Caco-2 (cell line): ENCODE measurements around the gene CAT. TPM values are rescaled to one million over a fixed set of nuclear protein-coding genes. Genes with fewer than 3 reads are reported as not detected.

ENCODE experiments used
- BruUV-seq: library from RNA; stranded (reverse); fragments of 400-500 nt; replicated peaks from 2 replicates; lab custom pipeline; 2021; lab: Mats Ljungman, UMichigan
- CTCF ChIA-PET: fragments of 300-600 bp; sonication (Branson Sonifier 250); formaldehyde crosslinking; loops from one replicate; lab custom pipeline; 2022; ENCODE audit warnings: antibody characterized with exemption; lab: Charles Lee
- POLR2A ChIA-PET: fragments of 300-600 bp; sonication (Branson Sonifier 250); formaldehyde crosslinking; loops from one replicate; lab custom pipeline; 2022; ENCODE audit warnings: antibody characterized with exemption; lab: Charles Lee
- DNase-seq, 2 experiments: peaks; one replicate each; pipeline versions ENCODE4 v3.0.0 to v3.0.0-alpha.2; 2020 to 2022
- H3K27me3 ChIP-seq: replicated peaks from 2 replicates; pipeline ENCODE4 v1.6.0; 2011; ENCODE audit warnings: low read length; ENCODE audit not compliant: control insufficient read depth, insufficient read depth
- H3K36me3 ChIP-seq: 2 replicates; pipeline ENCODE4 v1.5.1; 2011; ENCODE audit warnings: low read length; ENCODE audit not compliant: control insufficient read depth, insufficient read depth
- H3K4me1 ChIP-seq: fragments of 250-450 bp; sonication (Bioruptor Pico); 2 replicates; pipeline ENCODE4 v1.5.1; 2020; ENCODE audit warnings: mild to moderate bottlenecking
- H3K4me3 ChIP-seq: 2 replicates; pipeline ENCODE4 v1.5.1; 2011; ENCODE audit warnings: low read depth, mild to moderate bottlenecking, control low read depth, low read length
- H3K9me3 ChIP-seq: fragments of 250-450 bp; sonication (Bioruptor Pico); 2 replicates; pipeline ENCODE4 v1.5.1; 2020; ENCODE audit warnings: mild to moderate bottlenecking, moderate library complexity
- H3K27ac Mint-ChIP-seq: one replicate; pipeline ENCODE4 v1.8.0; 2022; ENCODE audit warnings: mixed read lengths; ENCODE audit not compliant: unreplicated experiment
- H3K27me3 Mint-ChIP-seq: one replicate; pipeline ENCODE4 v1.8.0; 2022; ENCODE audit warnings: mixed read lengths; ENCODE audit not compliant: insufficient read depth, unreplicated experiment
- H3K36me3 Mint-ChIP-seq: one replicate; pipeline ENCODE4 v1.8.0; 2022; ENCODE audit warnings: mild to moderate bottlenecking, mixed read lengths; ENCODE audit not compliant: insufficient read depth, unreplicated experiment
- H3K4me1 Mint-ChIP-seq: one replicate; pipeline ENCODE4 v1.8.0; 2022; ENCODE audit warnings: low read depth, mixed read lengths; ENCODE audit not compliant: unreplicated experiment
- H3K4me3 Mint-ChIP-seq: one replicate; pipeline ENCODE4 v1.8.0; 2022; ENCODE audit warnings: mild to moderate bottlenecking, moderate library complexity, mixed read lengths; ENCODE audit not compliant: unreplicated experiment
- H3K9me3 Mint-ChIP-seq: one replicate; pipeline ENCODE4 v1.8.0; 2022; ENCODE audit warnings: mixed read lengths; ENCODE audit not compliant: unreplicated experiment
- CTCF ChIP-seq, 2 experiments: fragments of 200-600 bp in 1 of 2; IDR thresholded peaks; 1 replicate in 1 of 2; 2 replicates in 1 of 2; pipeline versions ENCODE4 v1.5.1 to v1.8.0; 2011 to 2022; ENCODE audit warnings: antibody characterized with exemption in 1 of 2, control low read depth in 1 of 2, inconsistent platforms in 1 of 2, low read depth in 1 of 2, low read length in 1 of 2, mild to moderate bottlenecking in 1 of 2, moderate library complexity in 1 of 2; ENCODE audit not compliant: insufficient read depth in 1 of 2, severe bottlenecking in 1 of 2, unreplicated experiment in 1 of 2
- intact Hi-C: fragments of 100-400 bp; cut with micrococcal nuclease; formaldehyde crosslinking; loops from one replicate; pipeline ENCODE4 v1.10.0; 2022; ENCODE audit not compliant: unreplicated experiment
- total RNA-seq: library from RNA; stranded (reverse); gene quantifications from 2 replicates; pipeline ENCODE4 v1.2.3, GENCODE V29; 2022

The CAT gene
- total RNA-seq, 1 experiment from 2014 or later: 45.6 TPM

- ChIA-PET CTCF (no interaction called here), POLR2A (no interaction called here)
- Histone ChIP-seq H3K4me3 (no peak overlapping the region), H3K9me3 (no peaks in the 10 kb centered on the region), H3K4me1 (no peaks in the 10 kb centered on the region), H3K36me3 (no peaks in the 10 kb centered on the region), H3K27me3 (no peaks in the 10 kb centered on the region)
- no peaks in the 10 kb centered on the region for H3K9me3 Mint-ChIP-seq
- intact Hi-C loops: no loop called here
- no peak for DNase-seq
- no peaks in the 10 kb centered on the region for H3K4me1 Mint-ChIP-seq
- TF ChIP-seq CTCF (IDR thresholded peaks at IDR 0.05; ENCODE audit: insufficient read depth in 1 of 2, low read depth in 1 of 2, low read length in 1 of 2, severe bottlenecking in 1 of 2, unreplicated experiment in 1 of 2): no peak
- H3K4me3 Mint-ChIP-seq: no peak overlapping the region
- H3K36me3 Mint-ChIP-seq: no peaks in the 10 kb centered on the region
- no TSS peak for BruUV-seq
- no peak overlapping the region for H3K27ac Mint-ChIP-seq
- peaks cover 2% of the 10 kb centered on the region for H3K27me3 Mint-ChIP-seq
These were observed 61.2 kb downstream of the CAT start for GRCh38 chr11:34499719-34500500.

GRCh38 chr11:34501500-34501899 is 62.8 kb downstream of the CAT start:
- peak in 1 of 2 experiments; percentile 16 for DNase-seq
- ChIA-PET POLR2A (no interaction called here), CTCF (interaction anchor here (0.7 kb wide), 1 partner anchor 11 kb away, joined by 3 read pairs; no protein-coding TSS in a partner anchor)
- H3K36me3 Mint-ChIP-seq: no peaks in the 10 kb centered on the region
- Histone ChIP-seq H3K27me3 (no peaks in the 10 kb centered on the region), H3K4me1 (no peaks in the 10 kb centered on the region), H3K4me3 (no peak overlapping the region), H3K9me3 (no peaks in the 10 kb centered on the region), H3K36me3 (no peaks in the 10 kb centered on the region)
- H3K4me3 Mint-ChIP-seq: no peak overlapping the region
- no peaks in the 10 kb centered on the region for H3K27me3 Mint-ChIP-seq
- H3K4me1 Mint-ChIP-seq: no peaks in the 10 kb centered on the region
- TF ChIP-seq CTCF (IDR thresholded peaks at IDR 0.05; ENCODE audit: insufficient read depth in 1 of 2, low read depth in 1 of 2, low read length in 1 of 2, severe bottlenecking in 1 of 2, unreplicated experiment in 1 of 2): no peak
- no peak overlapping the region for H3K27ac Mint-ChIP-seq
- no TSS peak for BruUV-seq
- H3K9me3 Mint-ChIP-seq: no peaks in the 10 kb centered on the region
- intact Hi-C loops: no loop called here

- H3K4me3 ChIP-seq: no peak overlapping the region
- H3K27me3 ChIP-seq: no peaks in the 10 kb centered on the region
- intact Hi-C loops: no loop called here
- DNase-seq: no peak
- H3K4me1 ChIP-seq: no peaks in the 10 kb centered on the region
- H3K27me3 Mint-ChIP-seq: no peaks in the 10 kb centered on the region
- H3K4me3 Mint-ChIP-seq: no peak overlapping the region
- no peaks in the 10 kb centered on the region for H3K36me3 Mint-ChIP-seq
- CTCF ChIA-PET: interaction anchor here (0.7 kb wide), 1 partner anchor 11 kb away, joined by 3 read pairs; no protein-coding TSS in a partner anchor
- POLR2A ChIA-PET: no interaction called here
- no TSS peak for BruUV-seq
- no peak overlapping the region for H3K27ac Mint-ChIP-seq
- H3K9me3 ChIP-seq: no peaks in the 10 kb centered on the region
- no peak for TF ChIP-seq CTCF (IDR thresholded peaks at IDR 0.05; ENCODE audit: insufficient read depth in 1 of 2, low read depth in 1 of 2, low read length in 1 of 2, severe bottlenecking in 1 of 2, unreplicated experiment in 1 of 2)
- no peaks in the 10 kb centered on the region for H3K9me3 Mint-ChIP-seq
- no peaks in the 10 kb centered on the region for H3K36me3 ChIP-seq
- H3K4me1 Mint-ChIP-seq: no peaks in the 10 kb centered on the region
These were observed 63.2 kb downstream of the CAT start for GRCh38 chr11:34501949-34502348.
